IMR-90 (cell line): ENCODE data around the gene NDUFAF5. TPM values are rescaled to one million over a fixed set of nuclear protein-coding genes. Genes with fewer than 3 reads are reported as not detected.

Experiments used
- ATAC-seq: fragments of 200-7000 bp; cut with Tn5 transposase; 2 replicates; pipeline ENCODE4 v1.9.1; 2020; ENCODE audit warnings: low read depth, mild to moderate bottlenecking, moderate library complexity
- BruUV-seq: library from RNA; stranded (reverse); fragments of 400-500 nt; replicated peaks from 2 replicates; lab custom pipeline; 2021; lab: Mats Ljungman, UMichigan
- CTCF ChIA-PET: fragments of 300-600 bp; formaldehyde crosslinking; extraction: SDS; loops from one replicate; lab custom pipeline; 2021; ENCODE audit warnings: antibody characterized with exemption; lab: Yijun Ruan, JAX
- POLR2A ChIA-PET: fragments of 300-600 bp; sonication (Branson Sonifier 250); formaldehyde crosslinking; loops from one replicate; lab custom pipeline; 2022; ENCODE audit warnings: antibody characterized with exemption; ENCODE audit not compliant: unreplicated experiment; lab: Charles Lee
- DNase-seq: peaks from one replicate; pipeline ENCODE4 v3.0.0; 2013
- H2AFZ ChIP-seq: replicated peaks from 2 replicates; pipeline ENCODE3; 2013; ENCODE audit warnings: low read length, mild to moderate bottlenecking; ENCODE audit not compliant: poor library complexity
- H2AK5ac ChIP-seq: 2 replicates; pipeline ENCODE4 v1.6.1; 2013; ENCODE audit warnings: low read depth, low read length, inconsistent platforms
- H2AK9ac ChIP-seq: replicated peaks from 2 replicates; pipeline ENCODE3; 2013; ENCODE audit warnings: mild to moderate bottlenecking, low read depth, low read length, moderate library complexity; ENCODE audit not compliant: poor library complexity
- H2BK120ac ChIP-seq: 2 replicates; pipeline ENCODE4 v1.6.1; 2013; ENCODE audit warnings: low read depth, low read length, inconsistent platforms
- H2BK15ac ChIP-seq: 3 replicates; pipeline ENCODE4 v1.6.1; 2013; ENCODE audit warnings: low read depth, low read length, inconsistent platforms
- H2BK20ac ChIP-seq: 2 replicates; pipeline ENCODE4 v1.6.1; 2013; ENCODE audit warnings: low read depth, mild to moderate bottlenecking, inconsistent platforms, low read length, moderate library complexity
- H2BK5ac ChIP-seq: 2 replicates; pipeline ENCODE4 v1.6.1; 2013; ENCODE audit warnings: mild to moderate bottlenecking, low read depth, low read length, inconsistent platforms; ENCODE audit not compliant: poor library complexity, severe bottlenecking
- H3K14ac ChIP-seq: replicated peaks from 2 replicates; pipeline ENCODE4 v1.6.1; 2013; ENCODE audit warnings: low read depth, low read length, inconsistent platforms
- H3K18ac ChIP-seq: 2 replicates; pipeline ENCODE4 v1.6.1; 2013; ENCODE audit warnings: low read depth, low read length, control low read depth
- H3K23ac ChIP-seq: 2 replicates; pipeline ENCODE4 v1.6.1; 2013; ENCODE audit warnings: low read depth, low read length, inconsistent platforms
- H3K27ac ChIP-seq: 2 replicates; pipeline ENCODE4 v1.5.1; 2013; ENCODE audit warnings: mild to moderate bottlenecking, control low read depth, low read length; ENCODE audit not compliant: insufficient read depth
- H3K27me3 ChIP-seq: 2 replicates; pipeline ENCODE4 v1.6.1; 2013; ENCODE audit warnings: low read length; ENCODE audit not compliant: control insufficient read depth, insufficient read depth
- H3K36me3 ChIP-seq: 2 replicates; pipeline ENCODE4 v1.6.1; 2013; ENCODE audit warnings: low read length, mixed read lengths; ENCODE audit not compliant: control insufficient read depth, insufficient read depth
- H3K4ac ChIP-seq: 2 replicates; pipeline ENCODE4 v1.6.1; 2013; ENCODE audit warnings: low read depth, low read length, inconsistent platforms
- H3K4me1 ChIP-seq: 2 replicates; pipeline ENCODE4 v1.6.1; 2013; ENCODE audit warnings: low read length, mixed read lengths; ENCODE audit not compliant: control insufficient read depth, insufficient read depth
- H3K4me2 ChIP-seq: 2 replicates; pipeline ENCODE4 v1.6.1; 2013; ENCODE audit warnings: low read depth, mild to moderate bottlenecking, control low read depth, low read length, moderate library complexity
- H3K4me3 ChIP-seq: 2 replicates; pipeline ENCODE4 v1.5.1; 2013; ENCODE audit warnings: low read depth, mild to moderate bottlenecking, control low read depth, low read length, moderate library complexity; ENCODE audit not compliant: insufficient read depth
- H3K56ac ChIP-seq: 2 replicates; pipeline ENCODE4 v1.6.1; 2013; ENCODE audit warnings: low read length, inconsistent platforms; ENCODE audit not compliant: insufficient read depth; ENCODE audit errors: extremely low read depth
- H3K79me1 ChIP-seq, 2 experiments: 2 replicates each; pipeline ENCODE4 v1.6.1; 2013; ENCODE audit warnings: low read length in 2 of 2, inconsistent platforms in 1 of 2, low read depth in 1 of 2
- H3K9ac ChIP-seq: 2 replicates; pipeline ENCODE4 v1.6.1; 2013; ENCODE audit warnings: low read depth, low read length, control low read depth
- H3K9me1 ChIP-seq: 2 replicates; pipeline ENCODE4 v1.6.1; 2013; ENCODE audit warnings: low read length, inconsistent platforms; ENCODE audit not compliant: insufficient read depth
- H3K9me3 ChIP-seq: 2 replicates; pipeline ENCODE4 v1.6.1; 2013; ENCODE audit warnings: low read length; ENCODE audit not compliant: control insufficient read depth, insufficient read depth
- H4K20me1 ChIP-seq: 2 replicates; pipeline ENCODE4 v1.6.1; 2013; ENCODE audit warnings: low read length, inconsistent platforms; ENCODE audit not compliant: insufficient read depth
- H4K5ac ChIP-seq: 2 replicates; pipeline ENCODE4 v1.6.1; 2013; ENCODE audit warnings: mild to moderate bottlenecking, low read depth, low read length, control low read depth
- H4K8ac ChIP-seq, 2 experiments: 2 replicates each; pipeline ENCODE4 v1.6.1; 2013; ENCODE audit warnings: low read depth in 2 of 2, low read length in 2 of 2, control low read depth in 1 of 2, inconsistent platforms in 1 of 2
- H4K91ac ChIP-seq: 2 replicates; pipeline ENCODE4 v1.6.1; 2013; ENCODE audit warnings: low read depth, low read length, inconsistent platforms; ENCODE audit not compliant: insufficient read depth
- MAFK ChIP-seq: IDR thresholded peaks from 2 replicates; pipeline ENCODE4 v1.6.1; 2012; ENCODE audit warnings: low read depth, low read length, improper control_type of control experiment
- POLR2A ChIP-seq: IDR thresholded peaks from 2 replicates; pipeline ENCODE4 v1.6.1; 2012; ENCODE audit warnings: mild to moderate bottlenecking, low read depth, low read length
- WGBS, 2 experiments: methylation state at CpG; one replicate each; pipeline versions ENCODE4 v1.1.5 to v1.1.7; 2013; ENCODE audit warnings: missing lambda C conversion rate in 2 of 2; ENCODE audit not compliant: insufficient read length in 1 of 2; ENCODE audit errors: extremely low coverage in 2 of 2; 5-methylcytosine and 5-hydroxymethylcytosine counted together
- dilution Hi-C: fragments of 300-500 bp; cut with HindIII; formaldehyde crosslinking; loops from one replicate; pipeline ENCODE4 v1.14.3; 2018; ENCODE audit warnings: low sequenced_read_pairs; ENCODE audit not compliant: unreplicated experiment
- in situ Hi-C: fragments of 300-500 bp; cut with MboI; formaldehyde crosslinking; loops from 3 replicates; pipeline ENCODE4 v1.14.3; 2019; ENCODE audit warnings: low sequenced_read_pairs, inconsistent platforms, mixed read lengths
- intact Hi-C: fragments of 100-400 bp; cut with micrococcal nuclease; formaldehyde crosslinking; loops from 2 replicates; pipeline ENCODE4 v1.10.0; 2022
- polyA plus RNA-seq, 3 experiments: library from polyadenylated mRNA; depleted of rRNA; stranded (reverse); fragments of >200 nt; gene quantifications; 2 replicates each; pipeline ENCODE4 v1.2.3, GENCODE V29; 2012; ENCODE audit warnings: low replicate concordance in 1 of 3
- total RNA-seq: library from RNA; depleted of rRNA; stranded (reverse); fragments of >200 nt; gene quantifications from 2 replicates; pipeline ENCODE4 v1.2.3, GENCODE V29; 2012
- TF ChIP-seq, protein P1 (sequence below): conservative IDR thresholded peaks from 2 replicates; pipeline ENCODE4 v1.5.1; 2012; ENCODE audit warnings: mild to moderate bottlenecking, low read depth, low read length, improper control_type of control experiment
- TF ChIP-seq, protein P2 (sequence below): fragments of 150-350 bp; IDR thresholded peaks from 2 replicates; pipeline ENCODE4 v1.6.1; 2016; ENCODE audit warnings: low read depth, mild to moderate bottlenecking, low read length, moderate library complexity, borderline replicate concordance

NDUFAF5 gene
- total and polyA plus RNA-seq, 2 of the 4 experiments (the other 2 are of a cell fraction): 6.8 to 12.3 TPM

DNA sequence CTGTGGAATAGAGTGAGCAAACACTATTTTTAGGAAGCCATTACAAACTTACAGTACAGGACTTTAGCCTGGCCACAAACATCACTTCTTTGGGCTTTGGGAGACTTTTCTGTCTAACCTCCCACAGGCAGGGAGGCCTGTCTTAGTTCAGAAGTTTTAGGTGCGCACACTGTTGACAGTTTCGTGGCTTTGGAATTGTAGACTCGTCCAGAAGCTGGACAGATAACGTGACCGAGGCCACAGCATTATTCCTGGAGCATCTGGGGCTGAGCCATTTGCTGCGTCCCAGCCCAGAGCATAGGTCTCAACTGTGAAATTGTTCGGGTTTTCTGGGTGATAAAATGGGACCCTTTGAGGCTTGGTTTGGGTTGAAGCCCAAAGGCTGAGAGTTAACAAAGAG, 53.8 kb downstream of the NDUFAF5 start:
- Histone ChIP-seq H4K5ac (no peak overlapping the region), H3K27ac (no peak overlapping the region), H3K9me3 (no peaks in the 10 kb centered on the region), H4K91ac (no peak overlapping the region), H3K4ac (no peak overlapping the region), H3K56ac (no peak overlapping the region), H3K4me1 (no peaks in the 10 kb centered on the region), H3K36me3 (no peaks in the 10 kb centered on the region), H2AK9ac (no peak overlapping the region), H3K27me3 (no peaks in the 10 kb centered on the region; the same call in 1 of the 2 replicates), H3K23ac (no peak overlapping the region), H3K9ac (no peak overlapping the region), H2BK5ac (no peak overlapping the region), H2AK5ac (no peak overlapping the region), H3K9me1 (no peaks in the 10 kb centered on the region), H2AFZ (no peak overlapping the region), H4K8ac (no peak overlapping the region), H2BK15ac (no peak overlapping the region), H3K79me1 (no peaks in the 10 kb centered on the region), H4K20me1 (no peaks in the 10 kb centered on the region), H2BK20ac (no peak overlapping the region), H3K4me3 (no peak overlapping the region), H3K4me2 (no peak overlapping the region), H2BK120ac (no peak overlapping the region), H3K14ac (no peak overlapping the region), H3K18ac (no peak overlapping the region)
- no CpG with 5 or more reads among the region's 7 CpGs for WGBS, 2 experiments
- intact Hi-C loops: no loop called here
- ATAC-seq (no peak), DNase-seq (no peak)
- CTCF ChIA-PET: no interaction called here
- in situ Hi-C loops: no loop called here
- POLR2A ChIA-PET: no interaction called here
- dilution Hi-C loops: no loop called here
- no peak for TF ChIP-seq MAFK
- TF ChIP-seq POLR2A: no peak
- TF ChIP-seq, protein P1, sequence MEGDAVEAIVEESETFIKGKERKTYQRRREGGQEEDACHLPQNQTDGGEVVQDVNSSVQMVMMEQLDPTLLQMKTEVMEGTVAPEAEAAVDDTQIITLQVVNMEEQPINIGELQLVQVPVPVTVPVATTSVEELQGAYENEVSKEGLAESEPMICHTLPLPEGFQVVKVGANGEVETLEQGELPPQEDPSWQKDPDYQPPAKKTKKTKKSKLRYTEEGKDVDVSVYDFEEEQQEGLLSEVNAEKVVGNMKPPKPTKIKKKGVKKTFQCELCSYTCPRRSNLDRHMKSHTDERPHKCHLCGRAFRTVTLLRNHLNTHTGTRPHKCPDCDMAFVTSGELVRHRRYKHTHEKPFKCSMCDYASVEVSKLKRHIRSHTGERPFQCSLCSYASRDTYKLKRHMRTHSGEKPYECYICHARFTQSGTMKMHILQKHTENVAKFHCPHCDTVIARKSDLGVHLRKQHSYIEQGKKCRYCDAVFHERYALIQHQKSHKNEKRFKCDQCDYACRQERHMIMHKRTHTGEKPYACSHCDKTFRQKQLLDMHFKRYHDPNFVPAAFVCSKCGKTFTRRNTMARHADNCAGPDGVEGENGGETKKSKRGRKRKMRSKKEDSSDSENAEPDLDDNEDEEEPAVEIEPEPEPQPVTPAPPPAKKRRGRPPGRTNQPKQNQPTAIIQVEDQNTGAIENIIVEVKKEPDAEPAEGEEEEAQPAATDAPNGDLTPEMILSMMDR: no peak
- TF ChIP-seq, protein P2, sequence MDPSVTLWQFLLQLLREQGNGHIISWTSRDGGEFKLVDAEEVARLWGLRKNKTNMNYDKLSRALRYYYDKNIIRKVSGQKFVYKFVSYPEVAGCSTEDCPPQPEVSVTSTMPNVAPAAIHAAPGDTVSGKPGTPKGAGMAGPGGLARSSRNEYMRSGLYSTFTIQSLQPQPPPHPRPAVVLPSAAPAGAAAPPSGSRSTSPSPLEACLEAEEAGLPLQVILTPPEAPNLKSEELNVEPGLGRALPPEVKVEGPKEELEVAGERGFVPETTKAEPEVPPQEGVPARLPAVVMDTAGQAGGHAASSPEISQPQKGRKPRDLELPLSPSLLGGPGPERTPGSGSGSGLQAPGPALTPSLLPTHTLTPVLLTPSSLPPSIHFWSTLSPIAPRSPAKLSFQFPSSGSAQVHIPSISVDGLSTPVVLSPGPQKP: no peak
- no TSS peak for BruUV-seq
